GM19328 (cell line): ENCODE results near the gene NUDT17.

ENCODE experiments used
- ATAC-seq: cut with Tn5 transposase; IDR thresholded peaks from one replicate; pipeline ENCODE4 v1.9.1; 2021; ENCODE audit warnings: mild to moderate bottlenecking, moderate library complexity; ENCODE audit not compliant: unreplicated experiment

The NUDT17 gene

GRCh38 chr1:145846201-145846612 is 777 bp downstream of the NUDT17 start:
- ATAC-seq: no peak

GRCh38 chr1:145847827-145848226 is 2.4 kb downstream of the NUDT17 start:
- ATAC-seq: no peak

GRCh38 chr1:145849356-145850160 is 4.1 kb downstream of the NUDT17 start:
- no peak for ATAC-seq

GRCh38 chr1:145855426-145855948 is 10.1 kb downstream of the NUDT17 start:
- no peak for ATAC-seq

- ATAC-seq: no peak
Measured at GRCh38 chr1:145857170-145857569, 11.7 kb downstream of the NUDT17 start.

- peak; percentile 21 for ATAC-seq
Measured at GRCh38 chr1:145858238-145858900, 12.9 kb downstream of the NUDT17 start.

- peak; percentile 82 for ATAC-seq
Measured at GRCh38 chr1:145858901-145859490, 13.6 kb downstream of the NUDT17 start, which contains the start of gene PIAS3. Gene PIAS3 (minus strand): TSS chr1:145859081. CDS start chr1:145858990, 91 bp downstream.

GRCh38 chr1:145859491-145860023 is 14.1 kb downstream of the NUDT17 start:
- peak; percentile 51 for ATAC-seq

GRCh38 chr1:145863282-145864018 is 18.0 kb downstream of the NUDT17 start:
- ATAC-seq: no peak

- no peak for ATAC-seq
Measured at GRCh38 chr1:145868232-145868631, 22.8 kb downstream of the NUDT17 start.

GRCh38 chr1:145871994-145872924 is 26.8 kb downstream of the NUDT17 start:
- no peak for ATAC-seq

GRCh38 chr1:145874646-145875045 is 29.2 kb downstream of the NUDT17 start:
- ATAC-seq: no peak

GRCh38 chr1:145877923-145878486 is 32.6 kb downstream of the NUDT17 start:
- ATAC-seq: no peak

- no peak for ATAC-seq
Measured at GRCh38 chr1:145878724-145879123, 33.3 kb downstream of the NUDT17 start.

GRCh38 chr1:145879775-145880174 is 34.3 kb downstream of the NUDT17 start:
- ATAC-seq: no peak

GRCh38 chr1:145884675-145885074 is 39.2 kb downstream of the NUDT17 start:
- ATAC-seq: no peak

- peak; percentile 99 for ATAC-seq
Measured at GRCh38 chr1:145885738-145886287, 40.4 kb downstream of the NUDT17 start, which contains the start of gene ANKRD35. Gene ANKRD35 (minus strand): TSS chr1:145885866. CDS start chr1:145885758, 108 bp downstream.

- no peak for ATAC-seq
Measured at GRCh38 chr1:145886390-145886789, 41.0 kb downstream of the NUDT17 start.

- no peak for ATAC-seq
Measured at GRCh38 chr1:145886816-145887215, 41.4 kb downstream of the NUDT17 start.
